Calu3 (cell line): Measurements from ENCODE around the gene IL3RA. TPM values are rescaled to one million over a fixed set of nuclear protein-coding genes. Genes with fewer than 3 reads are reported as not detected.

Experiments
- Bru-seq: library from RNA; stranded (reverse); fragments of 400-500 nt; gene quantifications from one replicate; lab custom pipeline; 2021; lab: Mats Ljungman, UMichigan
- BruChase-seq, 2 experiments: library from RNA; stranded (reverse); fragments of 400-500 nt; gene quantifications; one replicate each; lab custom pipeline; 2021; lab: Mats Ljungman, UMichigan
- BruUV-seq: library from RNA; stranded (reverse); fragments of 400-500 nt; replicated peaks from 2 replicates; lab custom pipeline; 2021; lab: Mats Ljungman, UMichigan
- CTCF ChIA-PET: fragments of 300-600 bp; sonication (Branson Sonifier 250); formaldehyde crosslinking; loops from one replicate; lab custom pipeline; 2022; ENCODE audit warnings: antibody characterized with exemption; lab: Charles Lee
- DNase-seq: peaks from one replicate; pipeline ENCODE4 v3.0.0; 2022
- H3K27ac Mint-ChIP-seq: one replicate; pipeline ENCODE4 v1.8.0; 2022; ENCODE audit warnings: mixed read lengths; ENCODE audit not compliant: unreplicated experiment
- H3K27me3 Mint-ChIP-seq: one replicate; pipeline ENCODE4 v1.8.0; 2022; ENCODE audit warnings: mixed read lengths; ENCODE audit not compliant: unreplicated experiment
- H3K36me3 Mint-ChIP-seq: one replicate; pipeline ENCODE4 v1.8.0; 2022; ENCODE audit warnings: mild to moderate bottlenecking, moderate library complexity, mixed read lengths; ENCODE audit not compliant: insufficient read depth, unreplicated experiment
- H3K4me1 Mint-ChIP-seq: one replicate; pipeline ENCODE4 v1.8.0; 2022; ENCODE audit warnings: mild to moderate bottlenecking, low read depth, mixed read lengths; ENCODE audit not compliant: unreplicated experiment
- H3K4me3 Mint-ChIP-seq: one replicate; pipeline ENCODE4 v1.8.0; 2022; ENCODE audit warnings: mild to moderate bottlenecking, low read depth, moderate library complexity, mixed read lengths; ENCODE audit not compliant: unreplicated experiment
- H3K9me3 Mint-ChIP-seq: one replicate; pipeline ENCODE4 v1.8.0; 2022; ENCODE audit warnings: low read depth, mixed read lengths; ENCODE audit not compliant: unreplicated experiment
- intact Hi-C: fragments of 100-400 bp; cut with micrococcal nuclease; formaldehyde crosslinking; loops from one replicate; pipeline ENCODE4 v1.10.0; 2022; ENCODE audit not compliant: unreplicated experiment
- long read RNA-seq: library from polyadenylated mRNA; stranded (forward); transcript quantifications from one replicate; pipeline ENCODE4 v2.0.0, GENCODE V29; 2022
- total RNA-seq: library from RNA; stranded (reverse); gene quantifications from 2 replicates; pipeline ENCODE4 v1.2.3, GENCODE V29; 2022
- TF ChIP-seq, protein P1 (sequence below): fragments of 200-600 bp; IDR thresholded peaks from one replicate; pipeline ENCODE4 v1.8.0; 2022; ENCODE audit warnings: antibody characterized with exemption; ENCODE audit not compliant: unreplicated experiment

IL3RA gene
- total RNA-seq (not detected in 2 replicates), Bru-seq, nascent RNA (not detected), BruChase-seq, experiment 1, labeled RNA remaining after a 6-hour chase (percentile 8 among the genes with signal in this experiment), BruChase-seq, experiment 2, labeled RNA remaining after a 2-hour chase (not detected)
- long read RNA-seq: 0 reads

DNA sequence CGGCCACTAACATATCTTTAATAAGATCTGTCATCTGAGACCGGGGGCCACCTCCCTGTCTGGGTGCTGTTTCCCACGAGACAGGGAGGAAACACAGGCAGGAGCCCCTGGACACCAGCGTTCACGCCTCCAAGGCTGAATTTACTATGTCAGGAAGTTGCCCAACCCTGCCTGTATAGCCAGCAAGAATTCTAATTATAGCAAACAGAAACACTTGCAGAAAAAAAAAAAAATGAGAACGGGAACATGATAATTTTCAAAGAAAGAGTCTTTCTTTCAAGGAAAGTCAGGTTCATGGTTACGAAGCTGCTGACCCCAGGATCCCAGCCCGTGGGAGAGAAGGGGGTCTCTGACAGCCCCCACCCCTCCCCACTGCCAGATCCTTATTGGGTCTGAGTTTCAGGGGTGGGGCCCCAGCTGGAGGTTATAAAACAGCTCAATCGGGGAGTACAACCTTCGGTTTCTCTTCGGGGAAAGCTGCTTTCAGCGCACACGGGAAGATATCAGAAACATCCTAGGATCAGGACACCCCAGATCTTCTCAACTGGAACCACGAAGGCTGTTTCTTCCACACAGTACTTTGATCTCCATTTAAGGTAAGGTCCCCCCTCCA is at the start of gene IL3RA:
IL3RA (plus strand) TSS at position 455 of the 613 bp plus-strand sequence. CDS start 4,981 bp downstream, outside the sequence.
- no peaks in the 10 kb centered on the region for H3K36me3 Mint-ChIP-seq
- intact Hi-C loops: no loop called here
- no peaks in the 10 kb centered on the region for H3K27me3 Mint-ChIP-seq
- DNase-seq: no peak
- TF ChIP-seq, protein P1, sequence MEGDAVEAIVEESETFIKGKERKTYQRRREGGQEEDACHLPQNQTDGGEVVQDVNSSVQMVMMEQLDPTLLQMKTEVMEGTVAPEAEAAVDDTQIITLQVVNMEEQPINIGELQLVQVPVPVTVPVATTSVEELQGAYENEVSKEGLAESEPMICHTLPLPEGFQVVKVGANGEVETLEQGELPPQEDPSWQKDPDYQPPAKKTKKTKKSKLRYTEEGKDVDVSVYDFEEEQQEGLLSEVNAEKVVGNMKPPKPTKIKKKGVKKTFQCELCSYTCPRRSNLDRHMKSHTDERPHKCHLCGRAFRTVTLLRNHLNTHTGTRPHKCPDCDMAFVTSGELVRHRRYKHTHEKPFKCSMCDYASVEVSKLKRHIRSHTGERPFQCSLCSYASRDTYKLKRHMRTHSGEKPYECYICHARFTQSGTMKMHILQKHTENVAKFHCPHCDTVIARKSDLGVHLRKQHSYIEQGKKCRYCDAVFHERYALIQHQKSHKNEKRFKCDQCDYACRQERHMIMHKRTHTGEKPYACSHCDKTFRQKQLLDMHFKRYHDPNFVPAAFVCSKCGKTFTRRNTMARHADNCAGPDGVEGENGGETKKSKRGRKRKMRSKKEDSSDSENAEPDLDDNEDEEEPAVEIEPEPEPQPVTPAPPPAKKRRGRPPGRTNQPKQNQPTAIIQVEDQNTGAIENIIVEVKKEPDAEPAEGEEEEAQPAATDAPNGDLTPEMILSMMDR: no peak
- H3K4me3 Mint-ChIP-seq: peak within 1 kb of the TSS; percentile 19
- CTCF ChIA-PET: no interaction called here
- no TSS peak for BruUV-seq
- no peaks in the 10 kb centered on the region for H3K9me3 Mint-ChIP-seq
- H3K4me1 Mint-ChIP-seq: no peaks in the 10 kb centered on the region
- H3K27ac Mint-ChIP-seq: no peak within 1 kb of the TSS

DNA sequence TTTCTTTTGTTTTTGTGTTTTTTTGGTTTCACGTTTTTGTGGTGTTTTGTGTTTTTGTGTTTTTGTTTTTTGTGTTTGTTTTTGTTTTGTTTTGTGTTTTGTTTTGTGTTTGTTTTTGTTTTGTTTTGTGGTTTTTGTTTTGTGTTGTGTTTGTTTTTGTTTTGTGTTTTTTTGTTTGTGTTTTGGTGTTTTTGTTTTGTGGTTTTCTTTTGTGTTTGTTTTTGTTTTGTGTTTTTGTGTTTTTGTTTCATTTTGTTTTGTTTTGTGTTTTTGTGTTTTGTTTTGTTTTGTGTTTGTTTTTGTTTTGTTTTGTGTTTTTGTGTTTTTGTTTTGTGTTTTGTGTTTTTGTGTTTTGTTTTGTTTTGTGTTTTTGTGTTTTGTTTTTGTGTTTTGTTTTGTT is 47.0 kb upstream of the IL3RA start:
- CTCF ChIA-PET: no interaction called here
- BruUV-seq: no TSS peak
- no peak for DNase-seq
- Mint-ChIP-seq H3K4me1 (no peaks in the 10 kb centered on the region), H3K27ac (no peak overlapping the region), H3K9me3 (peaks cover 3% of the 10 kb centered on the region), H3K4me3 (no peak overlapping the region), H3K27me3 (no peaks in the 10 kb centered on the region), H3K36me3 (peaks cover 22% of the 10 kb centered on the region)
- TF ChIP-seq, protein P1: no peak
- intact Hi-C loops: no loop called here

DNA sequence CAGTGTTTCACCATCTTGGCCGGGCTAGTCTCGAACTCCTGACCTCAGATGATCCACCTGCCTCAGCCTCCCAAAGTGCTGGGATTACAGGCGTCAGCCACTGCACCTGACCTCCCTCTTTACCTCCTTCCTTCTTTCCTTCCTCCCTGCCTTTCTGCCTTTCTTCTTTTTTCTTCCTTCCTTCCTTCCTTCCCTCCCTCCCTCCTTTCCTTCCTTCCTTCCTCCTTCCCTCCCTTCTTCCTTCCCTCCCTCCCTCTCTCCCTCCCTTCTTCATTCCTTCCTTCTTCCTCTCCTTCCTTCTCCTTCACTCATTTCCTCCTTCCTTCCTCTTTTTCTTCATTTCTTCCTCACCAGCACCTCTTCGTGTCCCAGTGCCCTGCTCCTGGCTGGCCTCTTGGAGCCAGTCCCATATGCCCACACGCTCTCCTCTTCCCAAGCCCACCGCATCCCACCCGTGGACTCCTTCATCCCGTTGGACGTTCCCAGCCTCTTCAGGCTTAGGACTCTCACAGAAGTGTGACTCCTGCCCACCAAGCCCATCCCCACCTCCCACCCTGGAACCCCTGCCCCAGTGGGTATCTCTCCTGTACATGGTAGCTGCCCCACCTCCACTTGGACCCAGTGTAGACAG is 45.4 kb upstream of the IL3RA start:
- intact Hi-C loops: no loop called here
- Mint-ChIP-seq H3K9me3 (peaks cover 6% of the 10 kb centered on the region), H3K27ac (no peak overlapping the region), H3K27me3 (no peaks in the 10 kb centered on the region), H3K36me3 (peaks cover 22% of the 10 kb centered on the region), H3K4me1 (no peaks in the 10 kb centered on the region), H3K4me3 (no peak overlapping the region)
- DNase-seq: no peak
- CTCF ChIA-PET: no interaction called here
- no TSS peak for BruUV-seq
- TF ChIP-seq, protein P1: no peak

- no peak for DNase-seq
- H3K36me3 Mint-ChIP-seq: peaks cover 22% of the 10 kb centered on the region
- H3K27me3 Mint-ChIP-seq: no peaks in the 10 kb centered on the region
- intact Hi-C loops: no loop called here
- no peak overlapping the region for H3K27ac Mint-ChIP-seq
- H3K4me1 Mint-ChIP-seq: no peaks in the 10 kb centered on the region
- BruUV-seq: no TSS peak
- no peak overlapping the region for H3K4me3 Mint-ChIP-seq
- TF ChIP-seq, protein P1: no peak
- peaks cover 6% of the 10 kb centered on the region for H3K9me3 Mint-ChIP-seq
- CTCF ChIA-PET: no interaction called here
Measured at GRCh38 chrX:1292575-1293290, 43.9 kb upstream of the IL3RA start.
